ENCODE measurements around the gene KCTD10. TPM values are rescaled to one million over a fixed set of nuclear protein-coding genes. Genes with fewer than 3 reads are reported as not detected.

KCTD10 gene
- total and polyA plus RNA-seq, 10 of the 15 experiments (the other 5 are each of a cell fraction or from before 2014, with no cell fraction given), result 5.6 to 52.0 (median 34.2) TPM

DNA sequence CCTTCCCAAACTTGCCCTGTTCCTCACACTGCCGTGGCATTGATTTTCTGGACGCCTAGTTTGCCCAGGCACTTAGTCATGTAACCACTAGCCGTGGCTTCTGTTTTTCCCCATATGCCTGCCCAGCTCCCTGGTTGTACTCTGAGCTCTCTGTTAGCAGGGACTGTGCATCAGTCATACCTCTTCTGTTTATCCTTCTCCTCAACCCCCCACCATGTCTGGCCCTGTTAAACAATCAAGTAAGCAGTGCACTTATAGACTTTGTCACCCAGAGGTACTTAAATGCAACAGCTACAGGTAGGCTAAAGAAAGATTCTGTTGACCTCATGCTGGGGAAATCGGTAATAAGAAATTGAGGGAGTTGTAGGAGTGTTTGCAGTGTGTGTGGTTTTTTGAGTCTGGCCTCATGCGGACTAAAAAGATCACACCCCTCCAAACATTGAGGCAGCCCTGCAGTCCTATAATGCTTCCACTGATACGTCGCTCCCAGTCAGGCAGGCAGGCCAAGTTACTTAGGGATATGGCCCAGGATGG, 17.3 kb upstream of the KCTD10 start:
- CTCF ChIA-PET, result interaction anchor here (0.6 to 1.1 kb wide), 3 partner anchors 62 to 351 kb away, joined by 3 to 4 read pairs (median 3); no protein-coding TSS in a partner anchor

DNA sequence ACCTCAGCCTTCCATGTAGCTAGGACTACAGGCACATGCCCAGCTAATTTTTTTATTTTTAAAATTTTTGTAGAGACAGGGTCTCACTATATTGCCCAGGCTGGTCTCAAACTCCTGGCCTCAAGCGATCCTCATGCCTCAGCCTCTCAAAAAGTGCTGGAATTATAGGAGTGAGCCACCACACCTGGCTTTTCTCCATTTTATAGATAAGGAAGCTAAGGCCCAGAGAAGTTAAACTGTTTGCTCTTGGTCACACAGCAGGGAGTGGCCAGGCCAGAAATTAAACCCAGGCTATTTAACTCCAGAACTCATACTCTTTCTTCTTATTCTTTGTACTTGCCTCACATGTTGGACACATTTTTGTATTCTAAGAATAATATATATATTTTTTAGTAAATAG, 16.8 kb upstream of the KCTD10 start:
- Histone ChIP-seq H3K27ac (ENCODE audit: control insufficient read depth, insufficient read depth) (no peak overlapping the region), H4K20me1 (ENCODE audit: control insufficient read depth, insufficient read depth) (no peaks in the 10 kb centered on the region), H3K36me3 (ENCODE audit: control insufficient read depth in 2 of 2, insufficient read depth in 2 of 2, low read length in 1 of 2) (peaks cover 0 to 17% of the 10 kb centered on the region in 2 experiments; a peak in 3 of 4 replicates), H3K27me3 (replicated peaks in 1 of 2; ENCODE audit: control insufficient read depth in 2 of 2, insufficient read depth in 2 of 2, low read length in 1 of 2) (no peaks in the 10 kb centered on the region), H2AFZ (ENCODE audit: control insufficient read depth, low read depth, low read length) (no peak overlapping the region), H3K79me2 (ENCODE audit: control insufficient read depth, insufficient read depth, low read length) (no peaks in the 10 kb centered on the region), H3K4me2 (ENCODE audit: control insufficient read depth, insufficient read depth) (no peak overlapping the region), H3K4me3 (no peak overlapping the region), H3K9ac (ENCODE audit: control insufficient read depth, insufficient read depth, low read length) (no peak overlapping the region), H3K9me3 (replicated peaks; ENCODE audit: control insufficient read depth, insufficient read depth, low read length) (no peaks in the 10 kb centered on the region), H3K4me1 (ENCODE audit: control insufficient read depth, insufficient read depth, low read length) (no peaks in the 10 kb centered on the region)
- ATAC-seq (no peak), FAIRE-seq (no peak), DNase-seq (ENCODE audit: low read depth, low spot score) (no peak)
- POLR2A ChIA-PET, result interaction anchor here (1.5 kb wide), 1 partner anchor 11 kb away, joined by 3 read pairs; no protein-coding TSS in a partner anchor
- RAD21 ChIA-PET (ENCODE audit: unreplicated experiment), result no interaction called here
- SMC1A ChIA-PET (ENCODE audit: uncharacterized antibody, unreplicated experiment), result interaction anchor here (0.5 kb wide), 1 partner anchor 902 kb away, joined by 4 read pairs; no protein-coding TSS in a partner anchor
- TF ChIP-seq EP300 (IDR thresholded peaks at IDR 0.05; ENCODE audit: borderline replicate concordance in 1 of 2, control insufficient read depth in 1 of 2, low read depth in 2 of 2, low read length in 2 of 2) (no peak), KDM1A (IDR thresholded peaks at IDR 0.05; ENCODE audit: borderline replicate concordance) (no peak), POU2F2 (IDR thresholded peaks at IDR 0.05; ENCODE audit: borderline replicate concordance, low read depth, low read length) (no peak), ZNF384 (IDR thresholded peaks at IDR 0.05; ENCODE audit: borderline replicate concordance, low read depth, low read length) (no peak), CHD4 (IDR thresholded peaks at IDR 0.05) (no peak), RUNX3 (IDR thresholded peaks at IDR 0.05; ENCODE audit: low read length) (no peak)
- in situ Hi-C loops (cut with MboI), result no loop called here
- BruUV-seq (replicated peaks), result no TSS peak
- 100% methylated on average over 1 of the region's 1 CpG for WGBS (ENCODE audit: insufficient coverage, insufficient replicate concordance, low lambda C conversion rate, missing lambda C conversion rate)
- intact Hi-C loops (cut with micrococcal nuclease; ENCODE audit: unreplicated experiment), result no loop called here
- CTCF ChIA-PET, result interaction anchor here (0.6 to 1.0 kb wide), 2 partner anchors 61 to 191 kb away, joined by 3 to 4 read pairs; no protein-coding TSS in a partner anchor

More for the DNA sequence above, 17.3 kb upstream of the KCTD10 start:
- whole genome bisulfite sequencing (ENCODE audit: insufficient coverage, insufficient replicate concordance, low lambda C conversion rate, missing lambda C conversion rate), result 84% methylated on average over 7 of the region's 7 CpGs
- no peak for DNase-seq (ENCODE audit: low read depth, low spot score)
- peaks cover under 1 to 15% of the 10 kb centered on the region in 2 experiments for H3K36me3 ChIP-seq (ENCODE audit: control insufficient read depth in 2 of 2, insufficient read depth in 2 of 2, low read length in 1 of 2)
- no peak overlapping the region for H3K4me3 ChIP-seq
- H3K27me3 ChIP-seq (replicated peaks in 1 of 2; ENCODE audit: control insufficient read depth in 2 of 2, insufficient read depth in 2 of 2, low read length in 1 of 2), result no peaks in the 10 kb centered on the region
- SMC1A ChIA-PET (ENCODE audit: uncharacterized antibody, unreplicated experiment), result interaction anchor here (0.5 to 0.8 kb wide), 2 partner anchors 16 to 902 kb away, joined by 3 to 4 read pairs; no protein-coding TSS in a partner anchor
- RAD21 ChIA-PET (ENCODE audit: unreplicated experiment), result no interaction called here
- no peak overlapping the region for H3K4me2 ChIP-seq (ENCODE audit: control insufficient read depth, insufficient read depth)
- H3K79me2 ChIP-seq (ENCODE audit: control insufficient read depth, insufficient read depth, low read length), result no peaks in the 10 kb centered on the region
- no peak for ATAC-seq
- TF ChIP-seq NFYB (IDR thresholded peaks at IDR 0.05; ENCODE audit: insufficient read depth, low read depth, low read length), result no peak
- no peak for TF ChIP-seq NR2F1 (conservative IDR thresholded peaks at IDR 0.05)
- TF ChIP-seq IKZF1 (conservative IDR thresholded peaks at IDR 0.05), result no peak
- H3K4me1 ChIP-seq (ENCODE audit: control insufficient read depth, insufficient read depth, low read length), result no peaks in the 10 kb centered on the region
- in situ Hi-C loops (cut with MboI), result no loop called here
- FAIRE-seq, result no peak
- H2AFZ ChIP-seq (ENCODE audit: control insufficient read depth, low read depth, low read length), result no peak overlapping the region
- intact Hi-C loops (cut with micrococcal nuclease; ENCODE audit: unreplicated experiment), result no loop called here
- no peak overlapping the region for H3K27ac ChIP-seq (ENCODE audit: control insufficient read depth, insufficient read depth)
- no peaks in the 10 kb centered on the region for H3K9me3 ChIP-seq (replicated peaks; ENCODE audit: control insufficient read depth, insufficient read depth, low read length)
- BruUV-seq (replicated peaks), result no TSS peak
- no peak overlapping the region for H3K9ac ChIP-seq (ENCODE audit: control insufficient read depth, insufficient read depth, low read length)
- no peaks in the 10 kb centered on the region for H4K20me1 ChIP-seq (ENCODE audit: control insufficient read depth, insufficient read depth)
- POLR2A ChIA-PET, result no interaction called here
